BE2C (cell line): Measurements from ENCODE around the gene TMEM11.
"Not testable (repeated sequence)": the region's sequence is repeated elsewhere in the genome, so short reads cannot be mapped to it uniquely, and the experiment has no call there.

ENCODE experiments used
- DNase-seq: peaks from one replicate; pipeline ENCODE4 v3.0.0-alpha.2; 2020
- H3K27me3 ChIP-seq: fragments of 250-450 bp; sonication (Bioruptor Pico); 2 replicates; pipeline ENCODE4 v1.5.1; 2020; ENCODE audit warnings: mild to moderate bottlenecking
- H3K36me3 ChIP-seq: fragments of 250-450 bp; sonication (Bioruptor Pico); 2 replicates; pipeline ENCODE4 v1.5.1; 2020; ENCODE audit warnings: mild to moderate bottlenecking
- H3K4me1 ChIP-seq: fragments of 250-450 bp; sonication (Bioruptor Pico); 2 replicates; pipeline ENCODE4 v1.5.1; 2020
- H3K4me3 ChIP-seq: 2 replicates; pipeline ENCODE4 v1.5.1; 2011; ENCODE audit warnings: low read depth, low read length
- H3K9me3 ChIP-seq: fragments of 250-450 bp; sonication (Bioruptor Pico); 2 replicates; pipeline ENCODE4 v1.5.1; 2020
- TF ChIP-seq, protein P1 (sequence below): IDR thresholded peaks from 2 replicates; pipeline ENCODE4 v1.5.1; 2012; ENCODE audit warnings: mild to moderate bottlenecking, low read depth, low read length

The TMEM11 gene

GRCh38 chr17:21228111-21228510, 14.2 kb upstream of the TMEM11 start:
- DNase-seq, result no peak
- no peaks in the 10 kb centered on the region for H3K36me3 ChIP-seq
- TF ChIP-seq, protein P1, sequence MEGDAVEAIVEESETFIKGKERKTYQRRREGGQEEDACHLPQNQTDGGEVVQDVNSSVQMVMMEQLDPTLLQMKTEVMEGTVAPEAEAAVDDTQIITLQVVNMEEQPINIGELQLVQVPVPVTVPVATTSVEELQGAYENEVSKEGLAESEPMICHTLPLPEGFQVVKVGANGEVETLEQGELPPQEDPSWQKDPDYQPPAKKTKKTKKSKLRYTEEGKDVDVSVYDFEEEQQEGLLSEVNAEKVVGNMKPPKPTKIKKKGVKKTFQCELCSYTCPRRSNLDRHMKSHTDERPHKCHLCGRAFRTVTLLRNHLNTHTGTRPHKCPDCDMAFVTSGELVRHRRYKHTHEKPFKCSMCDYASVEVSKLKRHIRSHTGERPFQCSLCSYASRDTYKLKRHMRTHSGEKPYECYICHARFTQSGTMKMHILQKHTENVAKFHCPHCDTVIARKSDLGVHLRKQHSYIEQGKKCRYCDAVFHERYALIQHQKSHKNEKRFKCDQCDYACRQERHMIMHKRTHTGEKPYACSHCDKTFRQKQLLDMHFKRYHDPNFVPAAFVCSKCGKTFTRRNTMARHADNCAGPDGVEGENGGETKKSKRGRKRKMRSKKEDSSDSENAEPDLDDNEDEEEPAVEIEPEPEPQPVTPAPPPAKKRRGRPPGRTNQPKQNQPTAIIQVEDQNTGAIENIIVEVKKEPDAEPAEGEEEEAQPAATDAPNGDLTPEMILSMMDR, result no peak
- H3K27me3 ChIP-seq, result no peaks in the 10 kb centered on the region
- H3K4me3 ChIP-seq, result no peak overlapping the region
- H3K4me1 ChIP-seq, result no peaks in the 10 kb centered on the region
- H3K9me3 ChIP-seq, result no peaks in the 10 kb centered on the region

DNA sequence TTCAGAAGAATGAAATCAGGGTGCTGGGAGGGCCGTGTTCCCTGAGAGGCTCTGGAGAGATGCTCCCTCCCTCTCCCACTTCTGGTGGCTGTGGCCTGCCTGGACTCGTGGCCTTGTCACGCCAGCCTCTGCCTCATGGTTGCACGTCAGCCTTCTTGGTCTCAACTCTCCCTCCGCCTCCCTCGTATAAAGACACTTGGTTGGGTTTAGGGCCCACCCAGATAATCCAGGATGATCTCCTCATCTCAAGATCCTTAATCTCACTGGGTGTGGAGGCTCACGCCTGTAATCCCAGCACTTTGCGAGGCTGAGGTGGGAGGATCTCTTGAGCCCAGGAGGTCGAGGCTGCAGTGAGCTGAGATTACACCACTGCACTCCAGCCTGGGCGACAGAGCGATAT, 13.3 kb upstream of the TMEM11 start:
- H3K9me3 ChIP-seq, H3K36me3 ChIP-seq, H3K4me1 ChIP-seq, H3K4me3 ChIP-seq, H3K27me3 ChIP-seq, DNase-seq: not testable (repeated sequence)

DNA sequence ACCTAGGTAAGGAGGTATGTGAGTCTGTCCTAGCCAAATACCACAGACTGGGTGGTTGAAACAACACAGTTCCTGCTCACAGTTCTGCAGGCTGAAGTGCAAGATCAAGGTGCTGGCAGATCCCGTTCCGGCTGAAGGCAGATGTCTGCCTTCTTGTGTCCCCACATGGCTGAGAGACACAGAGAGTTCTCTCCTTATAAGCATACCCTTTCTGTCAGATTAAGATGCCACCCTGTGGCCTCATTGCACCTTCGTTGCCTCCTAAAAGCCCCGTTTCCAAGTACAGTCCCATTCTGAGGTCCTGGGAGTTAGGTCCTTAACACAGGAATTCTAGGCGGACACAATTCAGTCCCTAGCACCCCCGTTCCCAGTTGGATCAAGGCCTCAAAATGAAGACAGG, 9.1 kb upstream of the TMEM11 start:
- Histone ChIP-seq H3K4me1 (no peaks in the 10 kb centered on the region), H3K27me3 (no peaks in the 10 kb centered on the region), H3K4me3 (no peak overlapping the region), H3K9me3 (no peaks in the 10 kb centered on the region), H3K36me3 (no peaks in the 10 kb centered on the region)
- no peak for DNase-seq
- TF ChIP-seq, protein P1, result no peak

DNA sequence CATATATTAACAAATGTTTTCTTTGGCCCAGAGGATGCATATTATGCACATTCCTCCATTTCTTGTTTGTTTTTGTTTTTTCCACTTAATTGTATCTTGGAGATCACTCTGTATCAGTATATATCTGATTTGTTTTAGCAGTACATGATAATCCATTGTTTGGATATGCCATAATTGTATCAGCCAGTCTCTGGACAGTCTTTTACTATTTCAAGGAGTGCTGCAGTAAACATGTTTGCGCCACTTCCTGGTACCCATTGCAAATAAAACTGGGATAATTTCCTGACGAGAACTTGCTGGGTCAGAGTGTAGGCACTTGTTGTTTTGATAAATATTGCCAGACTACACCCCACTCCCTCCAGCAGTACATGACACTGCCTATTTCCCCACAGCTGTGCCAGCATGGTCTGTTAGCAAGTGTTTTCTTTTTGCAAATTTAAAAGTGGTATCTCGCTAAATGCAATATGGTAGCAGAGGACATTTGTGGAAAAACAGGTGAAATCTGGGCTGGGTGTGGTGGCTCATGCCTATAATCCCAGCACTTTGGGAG, 4.9 kb upstream of the TMEM11 start:
- TF ChIP-seq, protein P1, result no peak
- H3K36me3 ChIP-seq, result no peaks in the 10 kb centered on the region

GRCh38 chr17:21218101-21218500, 4.1 kb upstream of the TMEM11 start:
- Histone ChIP-seq H3K4me1 (no peaks in the 10 kb centered on the region), H3K4me3 (no peak overlapping the region), H3K36me3 (no peaks in the 10 kb centered on the region), H3K27me3 (no peaks in the 10 kb centered on the region), H3K9me3 (no peaks in the 10 kb centered on the region)
- TF ChIP-seq, protein P1, result peak; percentile 35; the same call in 1 of the 2 replicates
- peak; percentile 46 for DNase-seq

More for the DNA sequence above, 4.9 kb upstream of the TMEM11 start:
- H3K4me3 ChIP-seq, result no peak overlapping the region
- no peaks in the 10 kb centered on the region for H3K9me3 ChIP-seq
- H3K27me3 ChIP-seq, result no peaks in the 10 kb centered on the region
- no peak for DNase-seq
- H3K4me1 ChIP-seq, result no peaks in the 10 kb centered on the region

GRCh38 chr17:21217346-21217745, 3.4 kb upstream of the TMEM11 start:
- no peak for DNase-seq
- TF ChIP-seq, protein P1, result no peak
- H3K36me3 ChIP-seq, result no peaks in the 10 kb centered on the region

DNA sequence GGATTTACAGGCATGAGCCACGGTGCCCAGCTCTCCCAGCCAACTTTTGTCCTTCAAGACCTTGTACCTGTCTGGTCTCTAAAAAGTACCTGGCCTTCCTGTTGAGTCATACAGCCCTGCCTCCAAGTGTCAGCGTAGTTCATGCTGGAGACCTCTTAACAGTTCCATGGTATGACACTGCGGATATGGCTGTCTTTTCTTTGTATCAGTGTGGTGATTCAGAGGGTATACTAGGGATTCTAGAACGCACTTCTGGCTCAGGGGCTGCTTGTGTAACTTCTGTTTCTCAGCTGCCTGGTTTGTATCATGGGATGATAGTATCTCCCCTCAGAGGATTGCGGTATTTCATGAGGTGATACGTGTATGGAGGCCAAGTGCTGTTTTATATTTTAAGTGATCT, 2.0 kb upstream of the TMEM11 start:
- Histone ChIP-seq H3K9me3 (no peaks in the 10 kb centered on the region), H3K36me3 (peaks cover 2% of the 10 kb centered on the region), H3K4me1 (no peaks in the 10 kb centered on the region), H3K27me3 (no peaks in the 10 kb centered on the region), H3K4me3 (no peak overlapping the region)
- no peak for DNase-seq
- TF ChIP-seq, protein P1, result no peak

More at GRCh38 chr17:21217346-21217745, 3.4 kb upstream of the TMEM11 start:
- no peak overlapping the region for H3K4me3 ChIP-seq
- H3K4me1 ChIP-seq, result no peaks in the 10 kb centered on the region
- H3K27me3 ChIP-seq, result no peaks in the 10 kb centered on the region
- H3K9me3 ChIP-seq, result no peaks in the 10 kb centered on the region
